GM19467 (cell line): ENCODE measurements around the gene RFT1.
"Not testable (repeated sequence)": the region's sequence is repeated elsewhere in the genome, so short reads cannot be mapped to it uniquely, and the experiment has no call there.

ENCODE experiments used
- ATAC-seq: cut with Tn5 transposase; IDR thresholded peaks from one replicate; pipeline ENCODE4 v1.9.1; 2021; ENCODE audit warnings: mild to moderate bottlenecking, moderate library complexity; ENCODE audit not compliant: unreplicated experiment

Gene RFT1

DNA sequence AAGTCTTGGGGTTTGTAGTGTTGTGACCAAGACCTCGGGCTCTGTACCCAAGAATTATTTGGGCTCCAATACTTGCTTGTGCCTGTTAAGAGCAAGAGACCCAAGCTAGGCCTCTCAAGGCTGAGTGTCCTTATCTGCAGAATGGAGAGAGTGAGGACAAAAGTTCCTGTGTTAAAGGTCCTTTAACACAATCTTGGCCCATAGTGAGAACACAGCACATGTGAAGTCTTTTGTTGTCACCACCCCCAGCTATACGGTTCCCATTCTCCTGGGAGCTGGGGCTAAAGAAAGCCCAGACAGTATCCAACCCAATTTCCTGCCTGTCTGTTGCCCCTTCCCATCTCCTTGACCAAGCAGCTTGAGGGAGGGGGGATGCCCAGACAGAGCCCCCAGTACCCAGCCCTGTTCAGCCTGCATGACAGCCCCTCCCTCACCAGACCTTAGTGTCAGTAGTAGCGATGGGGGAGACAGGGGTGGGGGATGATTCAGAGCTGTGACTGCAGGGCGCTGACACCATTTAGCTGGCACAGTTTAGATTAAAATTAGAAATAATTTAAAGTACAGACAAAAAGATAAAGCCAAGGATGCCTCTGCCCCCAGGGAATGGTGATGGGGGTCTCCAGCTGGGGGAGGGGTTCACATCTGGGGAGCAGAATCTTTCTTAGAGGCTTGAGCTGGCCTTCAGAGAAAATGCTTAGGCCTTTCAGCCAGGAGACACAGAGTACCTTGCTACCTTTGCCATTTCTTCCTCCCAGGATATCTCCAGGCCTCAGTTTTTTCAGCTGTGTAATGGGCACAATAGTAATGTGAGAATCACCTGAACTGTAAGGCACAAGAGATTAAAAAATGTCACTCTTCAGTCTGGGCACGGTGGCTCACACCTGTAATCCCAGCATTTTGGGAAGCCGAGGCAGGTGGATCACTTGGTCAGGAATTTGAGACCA is 33.5 kb upstream of the RFT1 start:
- no peak for ATAC-seq

- no peak for ATAC-seq
These were observed 32.6 kb upstream of the RFT1 start for GRCh38 chr3:53162672-53163443.

DNA sequence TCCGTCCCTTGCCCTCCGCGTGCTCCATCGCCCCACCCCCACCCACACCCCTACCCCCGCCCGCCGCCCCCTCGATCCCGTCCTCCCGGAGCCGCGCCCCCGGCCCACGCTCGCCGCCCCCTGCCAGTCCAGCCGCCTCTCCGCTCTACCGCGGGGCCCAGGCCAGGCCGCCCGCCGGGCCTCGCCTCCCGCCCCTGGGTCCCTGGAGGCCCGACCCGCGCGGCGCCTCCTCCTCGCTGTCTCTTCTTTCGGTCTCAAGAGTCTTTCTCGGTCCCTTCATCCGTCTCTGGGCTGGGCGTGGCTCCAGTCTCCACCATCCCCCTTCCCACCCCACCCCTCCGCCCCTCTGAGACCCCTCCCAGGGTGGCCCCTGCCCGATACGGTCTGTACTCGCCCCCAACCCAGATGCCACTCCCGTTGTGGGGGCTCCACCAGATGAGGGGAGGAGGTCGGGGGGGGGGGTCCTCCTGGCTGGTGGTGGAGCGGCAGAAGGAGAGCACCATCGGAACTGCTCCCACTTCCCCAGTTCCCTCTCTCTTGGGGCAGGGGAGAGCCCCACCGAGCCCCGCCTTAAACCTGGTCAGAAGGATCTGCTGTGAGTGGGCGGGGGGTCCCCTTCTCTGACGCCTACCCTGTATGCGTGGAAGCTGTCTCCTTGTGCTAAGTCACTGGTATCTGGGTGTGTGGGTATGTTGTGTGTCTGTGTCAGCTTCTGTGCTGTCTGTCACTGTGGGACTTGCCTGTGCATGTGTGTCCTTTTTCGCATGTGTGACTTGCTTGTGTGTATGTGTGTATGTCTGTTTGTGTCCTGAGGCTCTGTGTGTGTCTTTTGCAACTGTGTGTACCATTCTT is 31.8 kb upstream of the RFT1 start:
- ATAC-seq = no peak

- peak; percentile 5 for ATAC-seq
These were observed 31.2 kb upstream of the RFT1 start for GRCh38 chr3:53161450-53161819.

GRCh38 chr3:53160660-53161449 is 30.6 kb upstream of the RFT1 start, which contains the start of gene PRKCD:
Gene PRKCD (plus strand): TSS chr3:53161209. CDS start chr3:53178423, 17,214 bp downstream.
- ATAC-seq = peak; percentile 38

DNA sequence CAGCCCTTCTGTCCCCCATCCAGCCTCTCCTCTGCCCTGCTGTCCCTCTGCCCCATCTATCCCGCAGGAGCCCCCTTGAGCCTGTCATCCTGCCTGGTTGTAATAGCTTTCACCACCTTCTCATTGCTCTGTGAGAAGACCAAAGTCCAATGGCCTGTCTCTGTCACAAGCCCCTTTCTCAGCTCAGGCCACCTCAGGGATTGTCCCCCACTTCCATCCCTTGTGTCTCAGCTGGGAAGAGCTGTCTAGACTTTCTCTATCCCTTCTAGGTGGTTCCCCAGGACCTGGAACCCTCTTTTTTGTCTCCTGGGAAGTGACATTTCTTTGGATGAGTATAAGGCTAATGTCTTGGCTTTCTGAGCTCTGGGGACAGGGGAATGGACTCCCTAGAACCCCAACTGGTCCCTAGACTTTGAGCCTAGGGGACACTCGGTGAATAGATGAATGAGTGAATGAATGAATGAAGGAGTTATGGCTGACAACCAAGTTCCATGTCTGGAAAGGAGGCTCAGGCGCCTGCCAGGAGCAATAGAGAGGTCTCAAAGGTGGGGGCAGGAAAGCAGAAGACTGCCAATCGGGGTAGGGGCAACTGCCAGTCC is 29.9 kb upstream of the RFT1 start:
- ATAC-seq = no peak

DNA sequence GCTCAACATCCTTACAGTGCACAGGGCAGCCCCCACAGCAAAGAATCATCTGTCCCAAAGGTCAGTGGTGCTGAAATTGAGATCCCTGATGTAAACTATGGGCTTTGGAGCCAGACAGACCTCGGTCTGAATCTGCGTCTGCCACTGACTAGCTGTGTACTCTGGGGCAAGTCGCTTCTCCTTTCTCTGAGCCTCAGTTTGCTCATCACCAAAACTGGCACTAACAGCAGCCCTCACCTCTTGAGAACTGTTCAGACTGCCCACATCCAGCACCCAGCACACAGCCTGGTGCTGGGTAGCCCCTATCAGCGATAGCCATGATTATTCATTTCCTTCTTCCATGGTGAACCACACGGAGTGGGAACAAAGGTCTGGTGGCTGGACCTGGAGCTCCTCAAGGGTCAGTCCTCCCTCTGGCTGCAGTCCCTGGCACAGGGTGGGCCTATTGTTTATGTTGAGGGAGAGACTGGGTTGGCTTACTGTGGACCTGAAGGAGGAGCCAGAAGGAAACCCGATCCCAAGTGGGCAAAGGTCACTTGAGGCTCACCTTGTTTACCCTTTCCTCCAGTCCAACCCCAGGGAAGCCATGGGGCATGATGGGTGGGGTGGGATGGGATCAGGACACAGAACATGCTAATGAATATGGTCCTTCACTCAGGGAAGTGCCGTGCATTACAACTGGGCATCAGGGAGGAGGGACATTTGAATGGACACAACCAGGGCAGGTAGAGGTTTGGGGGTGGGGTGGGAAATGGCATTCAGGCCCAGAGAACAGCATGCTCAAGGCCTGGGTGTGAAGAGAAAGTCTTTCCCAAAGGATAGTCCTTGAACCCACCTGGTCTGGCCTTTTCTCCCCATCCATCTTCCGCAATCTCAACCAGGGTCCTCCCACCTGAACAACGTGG is 29.2 kb upstream of the RFT1 start:
- no peak for ATAC-seq

DNA sequence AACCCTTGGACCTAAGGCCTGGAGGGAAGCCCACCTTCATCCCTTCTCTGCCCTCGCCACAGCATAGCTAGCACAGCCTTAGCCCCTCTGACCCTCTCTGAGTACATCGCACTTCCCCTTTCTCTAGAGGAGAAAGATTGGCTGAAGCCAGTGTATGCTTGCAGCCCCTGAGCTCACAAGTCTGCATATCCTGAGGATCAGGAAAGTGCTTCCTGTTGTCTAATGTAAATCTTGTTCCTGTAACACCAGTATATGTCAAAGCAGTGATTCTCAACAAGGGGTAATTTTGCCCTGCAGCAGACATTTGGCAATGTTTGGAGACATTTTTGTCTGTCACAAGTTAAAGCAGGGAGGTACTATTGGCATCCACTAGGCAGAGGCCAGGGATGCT is 28.5 kb upstream of the RFT1 start:
- no peak for ATAC-seq

- ATAC-seq = no peak
These were observed 27.8 kb upstream of the RFT1 start for GRCh38 chr3:53157974-53158580.

- ATAC-seq = no peak
These were observed 26.2 kb upstream of the RFT1 start for GRCh38 chr3:53156368-53156834.

DNA sequence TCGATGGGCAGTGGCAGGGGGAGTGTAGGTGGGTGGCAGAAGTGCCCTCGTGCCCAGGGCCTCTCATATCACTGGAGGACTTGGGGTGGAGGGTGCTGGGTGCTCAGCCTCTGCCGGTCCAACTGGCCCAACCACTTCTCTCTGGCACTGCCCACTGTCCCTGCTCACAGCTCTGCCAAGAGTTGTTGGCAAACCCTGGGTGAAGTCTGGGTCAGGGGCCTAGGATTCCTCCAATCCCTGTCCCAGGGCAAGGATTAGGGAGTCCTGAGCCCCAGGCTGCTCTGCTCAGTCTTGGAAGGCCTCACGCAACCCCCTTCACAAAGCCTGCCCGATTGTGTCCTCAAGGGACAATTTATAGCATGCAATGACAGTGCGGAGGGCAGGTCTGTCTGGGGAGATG is 25.5 kb upstream of the RFT1 start:
- ATAC-seq = no peak

DNA sequence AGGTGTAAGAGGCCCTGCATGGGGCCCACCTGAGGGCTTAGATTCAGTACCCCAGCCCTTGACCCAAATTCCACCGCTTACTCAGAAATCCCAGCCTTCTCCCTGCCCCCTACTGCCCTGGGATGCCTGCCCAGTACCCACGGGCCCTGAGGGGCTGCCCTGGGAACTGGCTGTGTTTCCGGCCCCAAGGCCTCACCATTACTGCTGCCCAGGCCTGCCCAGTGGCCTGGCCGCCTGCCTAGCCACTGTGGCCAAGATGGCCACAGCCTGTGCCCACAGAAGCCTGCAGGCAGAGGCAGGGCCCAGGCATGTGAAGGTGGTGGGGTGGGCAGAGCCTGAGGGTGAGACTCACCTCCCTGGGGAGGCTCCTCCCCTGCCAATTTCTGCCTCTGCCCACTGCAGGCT is 24.6 kb upstream of the RFT1 start:
- ATAC-seq = no peak

GRCh38 chr3:53153980-53154379 is 23.7 kb upstream of the RFT1 start:
- no peak for ATAC-seq

DNA sequence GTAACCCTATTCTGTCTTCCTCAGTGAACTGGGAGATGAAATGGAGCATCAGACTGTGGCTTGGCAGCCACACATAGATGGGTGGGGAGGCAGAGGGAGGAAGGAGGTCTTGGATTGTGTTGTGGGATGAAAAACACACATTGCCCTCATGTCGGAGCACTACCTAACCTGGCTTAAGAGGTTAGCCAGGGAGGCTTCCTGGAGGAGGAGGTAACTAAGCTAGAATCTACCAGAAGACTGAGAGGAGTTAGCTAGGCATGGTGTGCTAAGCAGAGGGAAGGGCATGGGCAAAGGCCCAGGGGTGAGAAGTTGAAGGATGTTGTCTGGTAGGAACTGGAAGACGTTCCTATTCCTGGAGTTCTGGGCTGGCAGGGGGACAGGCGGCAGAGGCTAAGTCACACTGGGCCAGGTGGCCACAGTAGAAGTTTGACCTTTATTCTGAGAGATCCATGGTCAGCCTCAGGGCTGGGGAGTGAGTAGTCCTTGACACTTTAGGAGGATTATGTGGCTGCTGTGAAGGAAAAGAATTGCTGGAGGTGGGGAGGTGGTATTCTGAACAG is 23.1 kb upstream of the RFT1 start:
- ATAC-seq = no peak

DNA sequence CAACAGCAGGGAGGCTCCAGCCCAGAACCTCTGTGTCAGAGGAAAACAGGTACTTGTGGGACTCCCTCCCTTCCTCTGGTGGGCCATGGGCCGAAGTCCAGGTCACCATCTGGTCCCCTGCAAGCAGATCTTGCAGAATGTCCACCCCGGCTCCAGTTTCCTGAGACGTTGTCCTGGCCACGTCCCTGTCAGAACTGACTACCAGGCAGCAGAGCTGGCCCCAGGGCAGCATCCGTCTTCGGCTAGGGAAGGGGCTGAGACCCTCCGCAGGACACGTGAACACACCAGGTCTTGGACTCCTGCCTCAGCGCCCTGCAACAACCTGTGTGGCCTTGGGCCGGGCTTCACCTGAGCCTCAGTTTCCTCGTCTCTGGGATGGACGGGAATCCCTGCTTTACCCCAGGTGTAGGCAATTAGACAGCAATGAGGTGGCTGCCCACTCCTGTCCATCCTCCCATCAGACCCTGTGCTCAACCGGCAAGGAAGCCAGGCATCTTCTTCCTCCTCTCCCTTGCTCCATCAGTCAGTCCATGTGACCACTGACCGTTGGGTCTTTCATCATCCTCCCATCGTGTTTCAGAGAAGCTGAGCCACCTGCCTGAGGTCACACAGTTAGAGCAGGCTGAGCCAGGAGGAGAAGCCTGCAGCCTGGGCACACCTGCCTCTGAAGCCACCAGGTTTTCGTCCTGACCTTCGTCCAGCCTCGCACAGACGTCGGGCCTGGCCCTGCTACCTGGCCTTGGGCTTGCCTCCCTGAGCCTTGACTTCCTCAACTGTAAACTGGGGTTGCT is 21.8 kb upstream of the RFT1 start:
- ATAC-seq = no peak

DNA sequence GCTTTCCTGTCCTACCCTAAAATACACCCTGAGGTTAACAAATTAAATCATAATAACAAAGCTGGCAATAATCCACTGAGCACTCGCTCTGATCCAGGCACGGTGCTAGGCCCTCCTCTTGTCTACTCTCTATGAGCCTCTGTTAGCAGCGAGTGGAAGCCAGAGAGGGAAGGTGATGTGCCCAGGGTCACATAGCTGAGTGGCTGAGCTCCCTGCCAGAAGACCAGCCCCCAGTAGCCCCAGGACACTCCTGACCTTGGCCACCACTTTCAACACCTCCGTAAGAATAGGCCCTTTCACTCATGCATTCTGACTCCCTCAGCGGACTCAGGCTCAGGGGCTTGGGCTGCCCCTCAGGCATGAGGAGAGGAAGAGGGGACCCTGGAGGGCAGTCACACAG is 21.2 kb upstream of the RFT1 start:
- no peak for ATAC-seq

GRCh38 chr3:53151086-53151438 is 20.8 kb upstream of the RFT1 start:
- not testable (repeated sequence) for ATAC-seq
